ENCODE data around the gene SNTB2. TPM values are rescaled to one million over a fixed set of nuclear protein-coding genes. Genes with fewer than 3 reads are reported as not detected.
A peak's percentile ranks its signal among the peaks of the same experiment; 100 is the strongest.

SNTB2 gene
- total RNA-seq, 1 donor from 2014 or later = 25.2 TPM

DNA sequence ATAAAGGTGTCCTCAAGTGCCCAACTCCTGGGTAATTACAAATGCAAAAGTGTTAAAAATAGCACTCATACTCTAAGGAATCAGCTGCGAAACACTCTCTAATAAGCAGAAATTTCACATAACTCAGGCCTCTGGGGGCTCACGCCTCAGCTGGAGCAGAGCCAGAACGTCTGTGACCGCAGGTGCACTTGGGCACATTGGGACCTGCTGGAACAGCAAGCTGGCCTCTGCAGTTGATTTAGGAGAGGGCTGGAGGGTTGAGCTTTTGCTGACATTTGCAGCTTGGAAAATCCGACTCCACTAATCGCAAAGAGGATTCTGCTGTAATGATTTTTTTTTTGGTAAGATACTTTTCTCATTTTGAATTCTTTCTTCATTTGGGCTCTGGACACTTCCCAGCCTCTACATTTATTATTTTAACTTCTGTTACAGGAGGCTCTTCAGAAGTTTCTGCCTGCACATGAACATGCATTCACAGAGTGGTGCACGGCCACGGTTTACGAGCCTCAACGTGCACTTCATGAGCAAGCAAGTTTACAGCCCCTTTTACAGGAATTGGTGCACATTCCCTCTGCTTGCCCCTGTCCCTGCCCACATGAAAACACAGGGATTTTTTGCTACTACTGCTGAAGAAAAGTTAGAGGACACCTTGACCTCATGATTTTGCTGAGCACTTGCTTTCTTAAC is 4.1 kb upstream of the SNTB2 start:
- no peak for ATAC-seq

DNA sequence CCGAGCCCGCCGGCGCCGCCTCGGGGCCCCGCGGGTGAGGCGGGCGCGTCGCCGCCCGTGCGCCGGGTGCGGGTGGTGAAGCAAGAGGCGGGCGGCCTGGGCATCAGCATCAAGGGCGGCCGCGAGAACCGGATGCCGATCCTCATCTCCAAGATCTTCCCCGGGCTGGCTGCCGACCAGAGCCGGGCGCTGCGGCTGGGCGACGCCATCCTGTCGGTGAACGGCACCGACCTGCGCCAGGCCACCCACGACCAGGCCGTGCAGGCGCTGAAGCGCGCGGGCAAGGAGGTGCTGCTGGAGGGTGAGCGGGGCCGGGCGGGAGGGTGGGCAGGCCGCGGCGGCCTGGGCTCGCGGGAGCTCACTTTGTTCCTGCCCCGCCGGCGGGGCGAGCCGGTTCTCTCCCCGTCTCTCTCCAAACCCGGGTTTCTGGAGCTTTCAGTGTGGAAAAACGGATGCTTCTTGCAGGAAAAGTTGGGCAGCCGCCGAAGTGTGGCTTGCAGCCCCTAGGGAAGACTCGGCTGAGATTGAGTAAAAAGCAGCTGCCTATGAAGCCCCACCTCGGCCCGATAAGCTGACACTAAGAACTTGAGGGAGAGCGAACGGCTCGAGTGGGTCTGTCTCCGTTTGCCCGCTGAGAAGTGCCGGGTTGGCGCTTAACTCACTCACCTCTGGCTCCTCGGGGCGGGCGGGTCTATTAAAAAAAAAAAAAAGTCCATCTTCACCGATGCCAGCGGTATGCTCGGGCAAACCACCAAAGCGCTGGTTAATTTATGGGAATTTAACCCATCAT is 677 bp downstream of the SNTB2 start:
- peak; percentile 46 for ATAC-seq

DNA sequence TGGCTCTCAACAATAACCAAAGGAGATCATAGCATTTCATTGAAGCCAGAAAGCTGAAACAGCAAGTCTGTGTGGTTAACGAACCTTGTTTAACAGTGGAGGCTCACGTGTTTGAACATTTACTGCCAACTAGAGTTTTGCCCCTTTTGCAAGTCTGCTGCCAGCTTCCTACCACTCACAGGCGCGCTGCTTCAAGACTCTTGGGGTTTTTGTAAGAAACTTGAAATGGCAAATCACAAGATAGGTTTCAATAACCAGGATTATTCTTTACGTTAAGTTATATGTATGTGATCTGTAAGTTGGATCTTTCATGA is 1.2 kb downstream of the SNTB2 start:
- ATAC-seq = no peak

DNA sequence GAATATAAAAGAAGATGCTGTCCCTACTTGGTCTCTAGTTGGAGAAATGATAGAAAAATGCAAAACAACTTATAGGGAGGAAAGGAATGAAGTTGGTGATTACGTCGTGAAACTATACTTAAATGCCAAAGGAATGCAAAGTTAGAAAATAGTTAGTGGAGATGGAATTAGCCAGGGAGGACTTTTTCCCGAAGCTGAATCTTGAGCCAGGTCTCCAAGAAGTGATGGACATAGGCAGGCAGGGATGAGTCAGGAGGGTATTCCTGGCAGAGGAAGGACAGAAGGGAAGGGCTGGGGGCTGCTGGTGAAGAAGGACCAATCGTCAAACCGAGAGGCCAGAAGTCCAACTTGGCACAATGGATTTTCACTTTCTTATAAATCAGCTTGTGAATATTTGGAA is 1.8 kb downstream of the SNTB2 start:
- ATAC-seq = no peak

- ATAC-seq = no peak
Observed at GRCh38 chr16:69190046-69190588, 3.2 kb downstream of the SNTB2 start.

GRCh38 chr16:69190598-69190997 is 3.6 kb downstream of the SNTB2 start:
- ATAC-seq = no peak

GRCh38 chr16:69191136-69191535 is 4.2 kb downstream of the SNTB2 start:
- ATAC-seq = no peak

DNA sequence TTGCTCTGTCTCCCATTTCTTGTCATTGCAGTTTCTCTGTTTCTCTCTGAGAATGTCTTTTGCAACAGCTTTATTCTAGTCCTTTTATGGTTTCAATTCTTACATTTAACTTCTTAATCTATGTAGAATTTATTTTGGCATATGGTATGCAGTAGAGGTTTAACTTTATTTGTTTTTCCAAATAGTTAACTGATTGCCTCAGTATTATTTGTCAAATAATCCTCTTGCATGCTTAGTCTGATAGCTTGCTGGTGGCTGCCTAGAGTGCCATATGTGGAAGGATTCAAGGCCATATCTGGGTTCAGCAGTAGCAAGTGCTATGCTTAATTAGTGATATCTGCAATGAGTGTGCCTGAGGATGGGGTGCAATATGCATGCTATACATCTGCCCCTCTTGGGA is 6.9 kb downstream of the SNTB2 start:
- ATAC-seq = no peak

- ATAC-seq = no peak
Observed at GRCh38 chr16:69194488-69194887, 7.5 kb downstream of the SNTB2 start.

- ATAC-seq = peak; percentile 35
Observed at GRCh38 chr16:69195369-69196029, 8.5 kb downstream of the SNTB2 start.

DNA sequence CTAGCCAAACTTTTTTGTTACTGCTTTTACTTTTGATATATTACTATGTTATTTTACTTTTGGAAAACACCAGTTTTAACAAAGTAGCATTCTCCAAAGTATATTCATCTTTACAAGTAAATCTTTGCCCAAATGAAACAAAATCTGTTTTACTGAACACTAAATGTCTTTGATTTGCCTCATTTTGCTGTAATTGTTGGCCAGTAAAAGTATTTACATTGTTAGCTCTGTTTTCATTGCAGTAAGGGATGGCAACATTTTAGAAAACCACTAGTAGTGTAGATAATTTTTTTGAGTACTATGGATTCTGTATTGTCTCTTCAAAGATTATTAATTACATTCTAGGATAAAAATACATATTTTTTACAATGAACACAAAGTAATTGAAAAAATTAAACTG is 10.6 kb downstream of the SNTB2 start:
- ATAC-seq = no peak

GRCh38 chr16:69199382-69199781 is 12.4 kb downstream of the SNTB2 start:
- peak; percentile 83 for ATAC-seq

DNA sequence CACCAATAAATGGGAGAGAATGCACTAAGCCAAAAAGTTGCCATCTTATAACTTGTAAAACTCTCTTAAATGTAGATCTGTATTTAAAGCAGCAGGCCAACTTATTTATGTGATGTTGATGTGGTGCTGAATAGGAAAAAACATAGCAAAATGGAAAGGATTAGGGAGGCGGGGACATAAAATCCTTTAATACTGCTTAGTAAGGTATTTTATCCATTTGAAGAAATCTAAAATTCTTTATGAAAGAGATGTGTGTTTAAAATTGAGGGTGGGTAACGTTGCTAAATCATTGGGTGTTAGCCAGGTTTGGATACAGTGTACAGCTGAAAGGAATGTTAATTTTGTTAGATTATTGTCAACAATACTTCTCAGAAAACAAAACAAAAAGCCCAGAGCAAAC is 14.3 kb downstream of the SNTB2 start:
- no peak for ATAC-seq

- ATAC-seq = peak; percentile 35
Observed at GRCh38 chr16:69201787-69202186, 14.8 kb downstream of the SNTB2 start.

DNA sequence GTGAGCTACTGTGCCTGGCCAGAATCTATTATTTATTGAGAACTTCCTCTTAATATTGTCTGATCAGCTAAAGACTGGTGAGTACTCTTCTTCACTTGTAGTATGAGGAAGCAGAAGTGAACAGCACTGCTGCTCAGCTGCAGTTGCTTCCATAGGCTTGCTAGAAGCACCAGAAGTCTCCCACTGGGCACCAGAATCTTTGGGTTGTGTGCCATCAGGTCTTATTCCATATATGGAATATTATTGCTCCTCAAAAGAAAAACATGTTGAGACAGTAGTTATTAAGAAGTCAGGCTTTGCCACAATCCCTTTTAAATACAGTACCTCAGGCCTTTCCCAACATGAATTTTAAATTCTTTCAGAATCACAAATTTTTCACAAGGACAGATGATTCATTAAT is 17.2 kb downstream of the SNTB2 start:
- ATAC-seq = peak; percentile 53

DNA sequence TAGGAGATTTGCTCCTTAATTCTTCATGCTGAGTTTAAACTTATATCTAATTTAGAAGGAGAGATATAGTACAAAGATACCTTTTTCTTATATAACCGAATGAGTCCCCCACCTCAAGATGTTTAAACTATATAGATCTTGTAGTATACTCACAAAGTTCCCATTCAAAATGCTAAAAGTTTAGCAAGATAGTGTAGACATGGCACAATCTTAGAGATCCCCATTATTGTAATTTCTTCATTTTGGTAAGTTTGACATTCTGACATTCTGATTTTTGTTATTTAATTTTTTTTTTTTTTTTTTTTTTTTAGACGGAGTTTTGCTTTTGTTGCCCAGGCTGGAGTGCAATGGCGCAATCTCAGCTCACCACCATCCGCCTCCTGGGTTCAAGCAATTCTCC is 22.8 kb downstream of the SNTB2 start:
- no peak for ATAC-seq

DNA sequence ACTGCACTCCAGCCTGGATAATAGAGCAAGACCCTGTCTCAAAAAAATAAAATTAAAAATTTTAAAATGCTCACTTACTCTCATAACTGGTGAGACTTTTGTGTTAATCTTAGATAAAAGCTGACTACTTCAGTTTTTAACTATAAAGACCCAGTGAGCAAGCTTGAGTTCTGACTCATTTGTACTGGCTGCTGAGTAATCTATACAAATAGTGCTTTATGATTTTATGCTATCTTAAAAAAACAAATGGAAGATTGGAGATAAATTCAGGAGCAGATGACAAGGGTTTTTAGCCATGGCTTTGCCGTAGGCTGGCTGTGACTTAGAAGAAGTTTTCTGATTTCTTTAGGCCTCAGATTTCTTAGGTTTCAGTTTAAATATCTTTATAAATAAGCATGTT is 30.5 kb downstream of the SNTB2 start:
- ATAC-seq = peak; percentile 64

- ATAC-seq = no peak
Observed at GRCh38 chr16:69219279-69219678, 32.3 kb downstream of the SNTB2 start.

DNA sequence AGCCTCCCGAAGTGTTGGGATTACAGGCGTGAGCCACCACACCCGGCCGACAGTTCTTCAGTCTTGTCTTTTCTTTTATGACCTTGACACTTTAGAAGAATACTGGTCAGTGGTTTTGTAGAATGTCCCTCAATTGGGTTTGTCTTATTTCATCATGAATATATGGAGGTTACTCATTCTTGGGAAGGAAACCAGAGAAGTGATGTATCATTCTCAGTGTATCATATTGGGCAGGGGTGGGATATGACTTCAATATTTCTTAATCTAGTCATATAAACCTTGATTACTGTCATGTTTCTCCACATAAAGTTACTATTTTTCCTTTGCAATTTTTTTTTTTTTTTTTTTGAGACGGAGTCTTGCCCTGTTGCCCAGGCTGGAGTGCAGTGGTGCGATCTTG is 36.9 kb downstream of the SNTB2 start:
- no peak for ATAC-seq

GRCh38 chr16:69225121-69225520 is 38.2 kb downstream of the SNTB2 start:
- peak; percentile 49 for ATAC-seq

- no peak for ATAC-seq
Observed at GRCh38 chr16:69233124-69233523, 46.2 kb downstream of the SNTB2 start.

- no peak for ATAC-seq
Observed at GRCh38 chr16:69234460-69234859, 47.5 kb downstream of the SNTB2 start.

GRCh38 chr16:69236319-69236718 is 49.4 kb downstream of the SNTB2 start:
- ATAC-seq = no peak

DNA sequence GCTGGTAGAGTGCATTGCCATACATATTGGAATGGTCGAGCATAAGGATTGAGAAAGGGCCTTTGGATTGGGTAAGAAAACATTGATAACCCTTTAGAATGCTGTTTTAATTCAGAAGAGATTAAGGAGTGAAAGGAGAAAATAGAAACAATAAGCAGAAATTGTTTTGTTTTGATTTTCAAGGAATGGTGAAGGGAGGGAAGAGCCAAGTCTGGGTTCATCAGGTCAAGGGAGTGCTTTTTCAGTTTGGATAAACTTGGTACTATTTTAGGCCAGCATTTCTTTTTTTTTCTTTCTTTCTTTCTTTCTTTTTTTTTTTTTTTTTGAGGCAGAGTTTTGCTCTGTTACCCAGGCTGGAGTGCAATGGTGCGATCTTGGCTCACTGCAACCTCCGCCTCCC is 50.3 kb downstream of the SNTB2 start:
- no peak for ATAC-seq
